Uterus (tissue), 4 donors: ENCODE data around the gene DDX59. TPM values are rescaled to one million over a fixed set of nuclear protein-coding genes. Genes with fewer than 3 reads are reported as not detected.

Source experiments
- DNase-seq, 2 donors: peaks; one replicate each; pipeline ENCODE4 v3.0.0-alpha.2; 2019 to 2020
- H3K27ac ChIP-seq, 2 donors: fragments of 200-600 bp; sonication (generic); 1 replicate in 1 of 2; 2 replicates in 1 of 2; pipeline ENCODE4 v1.5.1; 2016 to 2018
- H3K27me3 ChIP-seq, 2 donors: fragments of 200-600 bp; sonication (generic); one replicate each; pipeline ENCODE4 v1.5.1; 2018 to 2019; ENCODE audit warnings: control low read depth in 1 of 2
- H3K36me3 ChIP-seq, 2 donors: fragments of 200-600 bp; sonication (generic); one replicate each; pipeline ENCODE4 v1.5.1; 2019; ENCODE audit warnings: control low read depth in 1 of 2
- H3K4me1 ChIP-seq, 2 donors: fragments of 200-600 bp; sonication (generic); one replicate each; pipeline ENCODE4 v1.5.1; 2018 to 2019; ENCODE audit warnings: control low read depth in 1 of 2
- H3K4me3 ChIP-seq, 2 donors: fragments of 200-600 bp; sonication (generic); 1 replicate in 1 of 2; 2 replicates in 1 of 2; pipeline ENCODE4 v1.5.1; 2018 to 2019; ENCODE audit warnings: mild to moderate bottlenecking in 1 of 2
- H3K9me3 ChIP-seq, 2 donors: fragments of 200-600 bp; sonication (generic); one replicate each; pipeline ENCODE4 v1.5.1; 2019; ENCODE audit warnings: control low read depth in 1 of 2
- CTCF ChIP-seq, 4 experiments: fragments of 200-600 bp in 2 of 4; fragments of 450-650 bp in 2 of 4; sonication (generic) in 2 of 4; IDR thresholded peaks; one replicate each; pipeline ENCODE4 v1.5.1; 2016 to 2019; ENCODE audit warnings: antibody characterized with exemption in 4 of 4, mild to moderate bottlenecking in 2 of 4, moderate library complexity in 1 of 4
- POLR2A ChIP-seq, 2 donors: fragments of 450-650 bp; IDR thresholded peaks; one replicate each; pipeline ENCODE4 v1.6.1; 2016; ENCODE audit warnings: antibody characterized with exemption in 2 of 2, mild to moderate bottlenecking in 1 of 2, moderate library complexity in 1 of 2
- intact Hi-C: fragments of 100-400 bp; cut with DNase I; formaldehyde crosslinking; loops from one replicate; pipeline ENCODE4 v1.15.1; 2023; ENCODE audit warnings: low total_unique reads
- total RNA-seq, 4 donors: library from RNA; depleted of rRNA in 3 of 4; stranded (reverse); fragments of >200 nt in 3 of 4; gene quantifications; one replicate each; pipeline versions ENCODE4 v1.1.0 to v1.2.4, GENCODE V29; 2014 to 2023
- donor health status: DM: yes; HTN: yes; CAD: no.

The DDX59 gene
- total RNA-seq: 10 to 100 TPM in 3 of 4 donors, 1 to 10 TPM in 1; 8.2 to 30.5 (median 22.0) TPM

GRCh38 chr1:200669314-200670241 lies at the start of gene DDX59:
Gene DDX59, minus strand, starts transcription at chr1:200669907. Its CDS starts 3,167 bp downstream, at chr1:200666740.
- H3K4me3 ChIP-seq: peak within 1 kb of the TSS; percentile 47 to 80
- intact Hi-C loops: loop anchor here (10.0 kb wide), 1 partner anchor 75 kb away; no protein-coding TSS in a partner anchor
- H3K27ac ChIP-seq: peak within 1 kb of the TSS; percentile 95 to 99
- no peaks in the 10 kb centered on the region for H3K36me3 ChIP-seq
- no peaks in the 10 kb centered on the region for H3K27me3 ChIP-seq
- no peaks in the 10 kb centered on the region for H3K9me3 ChIP-seq
- no peaks in the 10 kb centered on the region for H3K4me1 ChIP-seq
- DNase-seq: peak; percentile 96 to 97
- TF ChIP-seq POLR2A (IDR thresholded peaks at IDR 0.05) (peak; percentile 73 to 93), CTCF (IDR thresholded peaks at IDR 0.05) (peak in 2 of 4 experiments; percentile 10 to 28)

- no peak for DNase-seq
- intact Hi-C loops: no loop called here
- H3K27ac ChIP-seq: no peak overlapping the region
- no peaks in the 10 kb centered on the region for H3K4me1 ChIP-seq
- no peaks in the 10 kb centered on the region for H3K36me3 ChIP-seq
- no peak overlapping the region for H3K4me3 ChIP-seq
- no peaks in the 10 kb centered on the region for H3K27me3 ChIP-seq
- H3K9me3 ChIP-seq: no peaks in the 10 kb centered on the region
- no peak for TF ChIP-seq CTCF (IDR thresholded peaks at IDR 0.05)
- no peak for TF ChIP-seq POLR2A (IDR thresholded peaks at IDR 0.05)
Observed at GRCh38 chr1:200714504-200715187, 44.9 kb upstream of the DDX59 start.

GRCh38 chr1:200710166-200710565 lies 40.5 kb upstream of the DDX59 start:
- intact Hi-C loops: no loop called here
- no peak for DNase-seq
- no peaks in the 10 kb centered on the region for H3K4me1 ChIP-seq
- H3K9me3 ChIP-seq: no peaks in the 10 kb centered on the region
- no peak for TF ChIP-seq CTCF (IDR thresholded peaks at IDR 0.05)
- TF ChIP-seq POLR2A (IDR thresholded peaks at IDR 0.05): no peak
- no peaks in the 10 kb centered on the region for H3K36me3 ChIP-seq
- no peaks in the 10 kb centered on the region for H3K27me3 ChIP-seq
- no peak overlapping the region for H3K4me3 ChIP-seq
- H3K27ac ChIP-seq: no peak overlapping the region

GRCh38 chr1:200708769-200709168 lies 39.1 kb upstream of the DDX59 start:
- Histone ChIP-seq H3K4me1 (no peaks in the 10 kb centered on the region), H3K36me3 (no peaks in the 10 kb centered on the region), H3K4me3 (no peak overlapping the region), H3K9me3 (no peaks in the 10 kb centered on the region), H3K27ac (no peak overlapping the region), H3K27me3 (no peaks in the 10 kb centered on the region)
- TF ChIP-seq CTCF (IDR thresholded peaks at IDR 0.05) (no peak), POLR2A (IDR thresholded peaks at IDR 0.05) (no peak)
- intact Hi-C loops: no loop called here
- no peak for DNase-seq

DNA sequence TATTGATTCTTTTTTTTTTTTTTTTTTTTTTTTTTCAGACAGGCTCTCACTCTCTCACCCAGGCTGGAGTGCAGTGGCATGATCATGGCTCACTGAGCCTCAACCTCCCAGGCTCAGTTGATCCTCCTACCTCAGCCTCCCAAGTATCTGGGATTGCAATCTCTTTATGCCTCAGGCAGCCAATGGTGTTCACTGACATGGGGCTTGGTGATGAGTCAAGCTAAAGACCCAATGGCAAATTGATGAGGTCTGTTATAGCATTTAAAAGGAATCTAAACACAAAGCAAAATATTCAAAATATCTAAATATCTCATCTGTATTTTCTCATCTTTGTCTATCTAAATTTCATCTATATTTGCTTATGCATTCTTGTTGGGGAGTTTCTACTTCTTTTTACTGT lies 38.5 kb upstream of the DDX59 start:
- Histone ChIP-seq H3K4me1 (no peaks in the 10 kb centered on the region), H3K36me3 (no peaks in the 10 kb centered on the region), H3K9me3 (no peaks in the 10 kb centered on the region), H3K4me3 (no peak overlapping the region), H3K27me3 (no peaks in the 10 kb centered on the region), H3K27ac (no peak overlapping the region)
- no peak for DNase-seq
- intact Hi-C loops: no loop called here
- TF ChIP-seq CTCF (IDR thresholded peaks at IDR 0.05) (no peak), POLR2A (IDR thresholded peaks at IDR 0.05) (no peak)
